SK-N-SH (cell line): ENCODE data around the gene MCRIP2. TPM values are rescaled to one million over a fixed set of nuclear protein-coding genes. Genes with fewer than 3 reads are reported as not detected.

Source experiments
- CTCF ChIA-PET: fragments of 300-600, 350-600 bp; formaldehyde crosslinking; extraction: SDS; loops from one replicate; lab custom pipeline; 2021; lab: Yijun Ruan, JAX
- POLR2A ChIA-PET: fragments of 350-600 bp; sonication (Branson Sonifier 250); formaldehyde crosslinking; extraction: SDS; loops from one replicate; lab custom pipeline; 2020; ENCODE audit warnings: antibody characterized with exemption, inconsistent platforms; lab: Yijun Ruan, JAX
- DNase-seq: peaks from one replicate; pipeline ENCODE4 v3.0.0; 2012
- H2AFZ ChIP-seq: fragments of 200-600 bp; sonication (generic); 2 replicates; pipeline ENCODE4 v1.8.1; 2016; ENCODE audit warnings: antibody characterized with exemption, mild to moderate bottlenecking, low read depth
- H3F3A ChIP-seq: fragments of 200-600 bp; sonication (generic); replicated peaks from 2 replicates; pipeline ENCODE3; 2016; ENCODE audit warnings: antibody characterized with exemption, mild to moderate bottlenecking; ENCODE audit not compliant: insufficient read depth
- H3K27ac ChIP-seq, 2 experiments: fragments of 200-500 bp in 1 of 2; fragments of 200-600 bp in 1 of 2; sonication (Bioruptor generic) in 1 of 2; sonication (generic), shearing (Covaris generic) in 1 of 2; 2 replicates each; pipeline versions ENCODE4 v1.5.1 to v1.6.1; 2014 to 2016; ENCODE audit warnings: low read depth in 2 of 2, inconsistent platforms in 1 of 2, low read length in 1 of 2, mild to moderate bottlenecking in 1 of 2, mixed read lengths in 1 of 2
- H3K27me3 ChIP-seq: fragments of 200-600 bp; sonication (generic), shearing (Covaris generic); 2 replicates; pipeline ENCODE4 v1.6.1; 2016; ENCODE audit warnings: mixed run types; ENCODE audit not compliant: insufficient read depth
- H3K36me3 ChIP-seq, 2 experiments: fragments of 200-500 bp in 1 of 2; fragments of 200-600 bp in 1 of 2; sonication (Bioruptor generic) in 1 of 2; sonication (generic) in 1 of 2; replicated peaks in 1 of 2; 2 replicates each; pipeline versions ENCODE3 to v1.5.1; 2014 to 2016; ENCODE audit warnings: low read length in 1 of 2, mild to moderate bottlenecking in 1 of 2; ENCODE audit not compliant: insufficient read depth in 2 of 2, control insufficient read depth in 1 of 2
- H3K4me1 ChIP-seq, 2 experiments: fragments of 200-500 bp in 1 of 2; fragments of 200-600 bp in 1 of 2; sonication (Bioruptor generic) in 1 of 2; sonication (generic), shearing (Covaris generic) in 1 of 2; 2 replicates each; pipeline versions ENCODE4 v1.5.1 to v1.6.1; 2014 to 2016; ENCODE audit warnings: low read depth in 1 of 2, low read length in 1 of 2, mixed run types in 1 of 2; ENCODE audit not compliant: insufficient read depth in 2 of 2, control insufficient read depth in 1 of 2
- H3K4me2 ChIP-seq: fragments of 200-600 bp; sonication (generic), shearing (Covaris generic); 2 replicates; pipeline ENCODE4 v1.6.1; 2017; ENCODE audit warnings: mixed run types
- H3K4me3 ChIP-seq, 2 experiments: fragments of 200-500 bp in 1 of 2; fragments of 200-600 bp in 1 of 2; sonication (Bioruptor generic) in 1 of 2; sonication (generic), shearing (Covaris generic) in 1 of 2; 2 replicates each; pipeline versions ENCODE4 v1.5.1 to v1.8.1; 2014 to 2016; ENCODE audit warnings: low read depth in 2 of 2, inconsistent platforms in 1 of 2, low read length in 1 of 2, mild to moderate bottlenecking in 1 of 2, mixed read lengths in 1 of 2, moderate library complexity in 1 of 2
- H3K79me2 ChIP-seq: fragments of 200-600 bp; sonication (generic); 2 replicates; pipeline ENCODE4 v1.8.1; 2017; ENCODE audit warnings: mild to moderate bottlenecking; ENCODE audit not compliant: insufficient read depth
- H3K9ac ChIP-seq: fragments of 200-600 bp; sonication (generic); 2 replicates; pipeline ENCODE4 v1.6.1; 2017; ENCODE audit warnings: mixed run types
- H3K9me2 ChIP-seq: fragments of 200-600 bp; sonication (generic); 2 replicates; pipeline ENCODE4 v1.6.1; 2017; ENCODE audit warnings: mixed run types
- H3K9me3 ChIP-seq: fragments of 200-600 bp; sonication (generic); 2 replicates; pipeline ENCODE4 v1.6.1; 2017; ENCODE audit warnings: mixed run types, mild to moderate bottlenecking, moderate library complexity
- H4K20me1 ChIP-seq: fragments of 200-600 bp; sonication (generic); 2 replicates; pipeline ENCODE4 v1.6.1; 2017; ENCODE audit warnings: mild to moderate bottlenecking, mixed run types; ENCODE audit not compliant: insufficient read depth
- FOXJ3 ChIP-seq: sonication (generic); formaldehyde crosslinking; IDR thresholded peaks from 2 replicates; pipeline ENCODE4 v1.5.1; 2020; ENCODE audit warnings: mild to moderate bottlenecking, missing genetic modification reagents
- GATA2 ChIP-seq: sonication (generic); formaldehyde crosslinking; IDR thresholded peaks from 2 replicates; pipeline ENCODE4 v1.5.0; 2020; ENCODE audit warnings: mild to moderate bottlenecking, missing genetic modification reagents
- MAX ChIP-seq: IDR thresholded peaks from 2 replicates; pipeline ENCODE4 v1.4.0; 2012; ENCODE audit warnings: low read depth
- MXI1 ChIP-seq: IDR thresholded peaks from 2 replicates; pipeline ENCODE4 v1.6.1; 2012; ENCODE audit warnings: mild to moderate bottlenecking, low read depth, low read length, improper control_type of control experiment
- POLR2AphosphoS5 ChIP-seq: IDR thresholded peaks from 2 replicates; pipeline ENCODE4 v1.6.1; 2012; ENCODE audit warnings: low read depth, low read length
- TAF1 ChIP-seq: IDR thresholded peaks from 2 replicates; pipeline ENCODE4 v1.6.1; 2012; ENCODE audit warnings: low read depth, mild to moderate bottlenecking, low read length, moderate library complexity, borderline replicate concordance
- TCF12 ChIP-seq: IDR thresholded peaks from 2 replicates; pipeline ENCODE4 v1.4.0; 2012
- USF1 ChIP-seq: IDR thresholded peaks from 2 replicates; pipeline ENCODE4 v1.4.0; 2012; ENCODE audit warnings: low read depth, borderline replicate concordance
- USF2 ChIP-seq: fragments of 150-350 bp; IDR thresholded peaks from 2 replicates; pipeline ENCODE4 v1.6.1; 2017; ENCODE audit warnings: antibody characterized with exemption, low read length, low read depth, borderline replicate concordance
- WGBS: methylation state at CpG from one replicate; pipeline ENCODE4 v1.1.6; 2017; ENCODE audit warnings: low lambda C conversion rate; 5-methylcytosine and 5-hydroxymethylcytosine counted together
- polyA plus RNA-seq, 3 experiments: library from polyadenylated mRNA; depleted of rRNA; stranded (reverse); fragments of >200 nt; gene quantifications; 2 replicates each; pipeline ENCODE4 v1.2.3, GENCODE V29; 2012

MCRIP2 gene
- polyA plus RNA-seq, 1 of the 3 experiments (the other 2 are of a cell fraction), result 36.9 TPM

GRCh38 chr16:678858-679813, 37.5 kb downstream of the MCRIP2 start:
- ChIA-PET CTCF (interaction anchor here (0.5 to 3.8 kb wide), 6 partner anchors 11 to 41 kb away, joined by 3 to 20 read pairs (median 10); partner anchors contain the start of genes RHOT2 and WDR90), POLR2A (interaction anchor here (0.6 to 1.7 kb wide), 12 partner anchors 10 to 43 kb away, joined by 3 to 10 read pairs (median 4); partner anchors contain the start of genes MCRIP2, METTL26, RHOT2 and WDR24)
- no peaks in the 10 kb centered on the region for H3K9me3 ChIP-seq
- DNase-seq, result peak; percentile 91
- H3K9me2 ChIP-seq, result no peaks in the 10 kb centered on the region
- peaks cover 8 to 45% of the 10 kb centered on the region in 2 experiments; a peak in 2 of 4 replicates for H3K4me1 ChIP-seq
- H3K4me2 ChIP-seq, result peak overlapping the region; percentile 96
- H4K20me1 ChIP-seq, result peaks cover 23% of the 10 kb centered on the region
- H3K27ac ChIP-seq, result peak overlapping the region; percentile 82 to 96
- H3K9ac ChIP-seq, result peak overlapping the region; percentile 65; the same call in 1 of the 2 replicates
- peak overlapping the region; percentile 60 to 70 for H3K4me3 ChIP-seq
- H3K27me3 ChIP-seq, result no peaks in the 10 kb centered on the region
- H3K79me2 ChIP-seq, result peaks cover 34% of the 10 kb centered on the region
- WGBS, result 4% methylated on average over 8 of the region's 52 CpGs
- H3F3A ChIP-seq, result peaks cover 10% of the 10 kb centered on the region
- TF ChIP-seq USF2 (0 out of 2 replicates have a peak, but pooled peaks have one; percentile 16), MXI1 (peak; percentile 74; the same call in 1 of the 2 replicates), TCF12 (no peak), TAF1 (peak; percentile 25; the same call in 1 of the 2 replicates), GATA2 (no peak), POLR2AphosphoS5 (peak; percentile 34; the same call in 1 of the 2 replicates), USF1 (0 out of 2 replicates have a peak, but pooled peaks have one; percentile 22), MAX (peak; percentile 21; the same call in 1 of the 2 replicates), FOXJ3 (CRISPR knock-in tag) (0 out of 2 replicates have a peak, but pooled peaks have one; percentile 44)
- H3K36me3 ChIP-seq, result peaks cover 13 to 27% of the 10 kb centered on the region in 2 experiments
- H2AFZ ChIP-seq, result 0 out of 2 replicates have a peak overlapping the region, but pooled peaks have one; percentile 82
